Coronary artery (tissue), 2 donors: ENCODE data around the gene GSDMA.

Source experiments
- DNase-seq: peaks from one replicate; pipeline ENCODE4 v3.0.0-alpha.2; 2017; ENCODE audit warnings: low spot score
- H3K27ac ChIP-seq, 2 donors: fragments of 200-600 bp; sonication (generic); one replicate each; pipeline ENCODE4 v1.5.1; 2016 to 2019
- H3K4me3 ChIP-seq: fragments of 200-600 bp; sonication (generic); 2 replicates; pipeline ENCODE4 v1.5.1; 2016; ENCODE audit warnings: mild to moderate bottlenecking, moderate library complexity
- CTCF ChIP-seq: fragments of 200-600 bp; sonication (generic); IDR thresholded peaks from one replicate; pipeline ENCODE4 v1.5.1; 2019; ENCODE audit warnings: antibody characterized with exemption

Gene GSDMA

DNA sequence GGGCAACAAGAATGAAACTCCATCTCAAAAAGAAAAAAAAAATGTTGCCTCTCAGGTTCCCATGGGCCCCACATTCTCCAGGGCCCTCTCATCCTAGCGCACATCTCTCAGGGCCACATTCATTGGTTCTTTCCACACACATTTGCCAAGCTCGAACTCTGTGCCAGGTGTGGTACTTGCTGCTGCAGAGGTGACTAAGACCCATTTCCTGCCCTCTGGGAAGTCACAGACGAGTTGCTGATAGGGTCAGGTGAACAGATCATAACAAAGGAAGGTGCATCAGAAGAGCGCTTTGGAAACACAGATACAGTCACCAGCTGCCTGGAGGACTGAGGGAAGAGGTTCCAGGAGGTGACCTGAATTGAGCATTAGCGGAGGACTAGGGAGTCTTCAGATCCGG is 1.0 kb downstream of the GSDMA start:
- no peak for DNase-seq
- no peak overlapping the region for H3K27ac ChIP-seq
- no peak overlapping the region for H3K4me3 ChIP-seq
- TF ChIP-seq CTCF = no peak

DNA sequence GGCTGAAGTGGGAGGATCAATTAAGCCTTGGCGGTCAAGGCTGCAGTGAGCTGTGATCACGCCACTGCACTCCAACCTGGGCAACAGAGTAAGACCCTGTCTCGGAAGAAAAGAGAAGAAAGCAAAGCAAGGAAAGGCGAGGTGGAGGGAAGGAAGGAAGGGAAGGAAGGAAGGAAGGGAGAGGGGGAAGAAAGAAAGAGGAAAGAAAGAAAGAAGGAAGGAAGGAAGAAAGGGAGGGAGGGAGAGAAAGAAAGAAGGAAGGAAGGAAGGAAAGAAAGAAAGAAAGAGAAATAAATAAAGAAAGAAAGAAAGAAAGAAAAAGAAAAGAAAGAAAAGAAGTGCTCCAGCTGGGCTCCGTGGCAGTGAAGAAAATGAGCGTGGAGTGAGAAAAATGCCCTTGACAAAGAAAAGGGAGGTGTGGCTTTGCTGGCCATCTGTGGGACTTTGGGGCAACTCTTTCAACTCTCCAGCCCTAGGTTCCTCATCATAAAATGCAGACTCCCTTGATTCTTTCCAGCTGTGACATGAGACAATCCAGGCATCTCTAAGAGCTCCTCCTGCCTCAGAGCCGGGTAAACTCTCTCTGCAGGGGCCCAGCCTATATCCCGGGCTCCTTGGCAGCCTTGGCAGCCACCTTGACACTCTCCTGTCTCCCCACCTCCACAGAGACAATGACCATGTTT is 2.4 kb downstream of the GSDMA start:
- DNase-seq = no peak
- Histone ChIP-seq H3K27ac (no peak overlapping the region), H3K4me3 (no peak overlapping the region)
- no peak for TF ChIP-seq CTCF

- Histone ChIP-seq H3K27ac (peak overlapping the region in 1 of 2 donors; percentile 61), H3K4me3 (no peak overlapping the region)
- TF ChIP-seq CTCF = no peak
These were observed 4.0 kb downstream of the GSDMA start for GRCh38 chr17:39966771-39967170.

GRCh38 chr17:39968761-39969160 is 6.0 kb downstream of the GSDMA start:
- DNase-seq = no peak
- Histone ChIP-seq H3K4me3 (no peak overlapping the region), H3K27ac (peak overlapping the region in 1 of 2 donors; percentile 70)
- TF ChIP-seq CTCF = no peak

More at GRCh38 chr17:39966771-39967170, 4.0 kb downstream of the GSDMA start:
- DNase-seq = no peak

- TF ChIP-seq CTCF = no peak
- H3K27ac ChIP-seq = no peak overlapping the region
- no peak for DNase-seq
These were observed 6.6 kb downstream of the GSDMA start for GRCh38 chr17:39969375-39969774.

DNA sequence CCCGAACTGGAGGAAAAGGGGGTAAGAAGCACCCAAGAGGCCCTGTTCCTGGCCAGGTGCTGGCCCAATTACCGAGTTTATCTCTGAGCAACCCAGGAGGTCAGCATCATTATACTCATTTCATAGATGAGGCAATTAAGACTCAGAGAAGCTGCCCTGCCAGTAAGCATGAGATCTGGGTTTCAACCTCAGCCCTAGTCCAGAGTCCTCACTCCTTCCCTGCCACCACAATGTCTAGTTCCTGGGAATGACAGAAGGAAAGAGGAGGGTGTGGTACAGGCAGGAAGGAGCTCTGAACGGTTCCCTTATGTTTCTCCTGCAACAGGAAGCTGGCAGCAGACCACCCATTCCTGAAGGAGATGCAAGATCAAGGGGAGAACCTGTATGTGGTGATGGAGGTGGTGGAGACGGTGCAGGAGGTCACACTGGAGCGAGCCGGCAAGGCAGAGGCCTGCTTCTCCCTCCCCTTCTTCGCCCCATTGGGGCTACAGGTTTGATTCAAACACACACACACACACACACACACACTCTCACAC is 7.4 kb downstream of the GSDMA start:
- DNase-seq = no peak
- no peak for TF ChIP-seq CTCF
- Histone ChIP-seq H3K4me3 (no peak overlapping the region), H3K27ac (no peak overlapping the region)

More at GRCh38 chr17:39969375-39969774, 6.6 kb downstream of the GSDMA start:
- H3K4me3 ChIP-seq = no peak overlapping the region

DNA sequence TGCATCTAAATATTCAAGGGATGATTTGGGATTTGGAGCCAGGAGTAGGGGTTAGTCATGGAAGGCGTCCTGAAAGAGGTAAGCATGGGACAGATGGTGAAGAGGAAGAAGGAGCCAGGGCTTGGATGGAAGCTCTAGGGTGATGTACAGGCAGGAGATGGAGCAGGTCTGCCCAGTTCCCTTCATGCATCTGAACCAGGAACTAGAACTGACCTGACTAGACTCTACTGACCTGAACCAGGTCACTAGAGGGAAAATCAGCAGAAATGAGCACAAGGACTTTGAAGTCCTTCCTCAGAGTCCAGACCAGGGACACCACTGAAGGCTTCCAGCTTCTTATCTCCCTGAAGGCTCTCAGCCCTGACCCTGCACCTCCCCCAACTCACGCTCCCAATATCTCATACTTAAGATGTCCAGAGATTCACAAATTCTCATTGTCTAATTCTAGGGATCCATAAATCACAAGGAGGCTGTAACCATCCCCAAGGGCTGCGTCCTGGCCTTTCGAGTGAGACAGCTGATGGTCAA is 8.3 kb downstream of the GSDMA start:
- TF ChIP-seq CTCF = no peak
- DNase-seq = no peak
- peak overlapping the region in 1 of 2 donors; percentile 46 for H3K27ac ChIP-seq
- H3K4me3 ChIP-seq = no peak overlapping the region
